GM23248 (cell line): ENCODE data around the gene PHRF1.

Source experiments
- EZH2 ChIP-seq: fragments of 200-600 bp; sonication (generic); IDR thresholded peaks from 2 replicates; pipeline ENCODE4 v1.6.1; 2018; ENCODE audit warnings: antibody characterized with exemption, mild to moderate bottlenecking; ENCODE audit not compliant: insufficient read depth, poor library complexity, severe bottlenecking
- EZH2phosphoT487 ChIP-seq: fragments of 200-600 bp; sonication (generic); IDR thresholded peaks from 2 replicates; pipeline ENCODE4 v1.6.1; 2018; ENCODE audit warnings: antibody characterized with exemption, moderate library complexity, mild to moderate bottlenecking, low read depth; ENCODE audit not compliant: insufficient read depth

DNA sequence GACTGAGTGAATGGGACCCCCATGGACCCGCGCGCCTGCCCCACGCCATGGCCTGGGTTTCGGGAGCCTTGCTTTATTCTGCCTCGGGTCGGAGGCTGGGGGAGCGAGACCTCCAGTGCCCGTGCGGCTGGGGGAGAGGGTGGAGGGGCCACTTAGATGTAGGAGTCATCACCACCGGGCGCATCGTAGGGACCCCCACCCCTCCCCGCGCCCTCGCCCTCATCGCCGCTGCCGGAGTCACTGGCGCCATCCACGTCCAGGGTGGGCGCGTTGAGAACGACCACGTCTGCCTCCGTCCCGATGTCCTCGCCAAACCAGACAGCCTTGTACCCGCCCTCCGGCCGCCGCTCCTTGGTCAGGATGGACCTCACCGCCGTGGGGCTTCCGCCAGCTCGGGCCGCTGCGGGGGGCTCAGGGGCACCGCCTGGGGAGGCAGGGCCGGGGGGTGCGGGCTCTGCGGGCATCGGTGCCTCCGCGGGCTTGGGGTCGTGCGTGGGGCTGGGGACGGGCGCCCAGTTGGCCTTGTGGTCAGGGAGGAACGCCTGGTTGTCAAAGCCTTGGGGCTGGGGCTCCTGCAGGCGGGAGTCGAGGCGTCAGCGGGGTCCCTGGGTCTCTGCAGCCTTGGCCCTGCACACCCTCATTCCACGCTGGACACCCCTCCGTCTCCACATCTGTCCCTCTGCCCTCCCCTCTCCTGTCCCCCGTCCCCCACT is 41.1 kb downstream of the PHRF1 start:
- TF ChIP-seq EZH2 (no peak), EZH2phosphoT487 (no peak)
